HG02798 (cell line): ENCODE results near the gene YJEFN3.

Source experiments
- ATAC-seq: cut with Tn5 transposase; IDR thresholded peaks from one replicate; pipeline ENCODE4 v1.9.1; 2021; ENCODE audit warnings: mild to moderate bottlenecking; ENCODE audit not compliant: unreplicated experiment, poor library complexity

Gene YJEFN3

GRCh38 chr19:19549804-19550464 lies 21.2 kb downstream of the YJEFN3 start:
- no peak for ATAC-seq

DNA sequence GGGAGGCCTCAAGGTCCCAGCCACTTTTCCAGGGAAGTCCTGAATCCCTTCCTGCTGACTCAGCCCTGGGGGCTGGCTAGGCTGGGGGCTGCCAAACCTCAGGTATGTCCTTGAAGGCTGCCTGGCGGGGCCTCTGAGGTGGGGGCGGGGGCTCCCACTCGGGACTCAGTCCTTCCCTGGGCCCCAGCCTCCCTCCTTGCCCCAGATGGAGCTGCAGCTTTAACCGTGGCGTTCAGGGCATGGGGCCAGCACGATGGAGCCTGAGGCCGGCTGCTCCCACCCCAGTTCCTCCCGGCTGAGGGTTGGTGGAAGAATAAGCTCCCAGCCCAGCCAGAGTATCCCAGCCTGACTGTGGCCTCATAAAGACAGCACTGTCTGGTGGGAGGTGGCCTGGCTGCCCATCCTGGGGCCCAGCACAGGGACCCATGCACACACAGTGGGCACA lies 21.8 kb downstream of the YJEFN3 start:
- ATAC-seq: no peak

GRCh38 chr19:19550972-19551852 lies 22.5 kb downstream of the YJEFN3 start:
- ATAC-seq: no peak

DNA sequence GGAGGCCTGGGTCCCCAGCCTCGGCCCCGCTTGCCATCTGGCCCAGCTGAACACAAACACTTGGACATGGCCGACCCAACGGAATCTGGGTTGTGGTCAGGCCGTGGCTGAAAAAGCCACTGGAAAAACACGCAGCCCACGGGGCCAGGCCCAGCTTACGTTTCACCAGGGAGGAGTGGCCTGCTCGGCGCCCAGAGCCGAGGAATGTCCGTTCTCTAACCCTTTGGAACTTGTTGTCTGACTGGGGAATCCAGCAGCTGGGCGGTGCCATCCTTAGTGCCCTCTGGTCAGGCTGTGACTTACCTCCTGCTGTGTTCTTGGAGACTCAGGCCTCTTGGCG lies 23.1 kb downstream of the YJEFN3 start:
- ATAC-seq: no peak

- ATAC-seq: no peak
Measured at GRCh38 chr19:19552798-19553197, 24.1 kb downstream of the YJEFN3 start.

GRCh38 chr19:19553670-19554069 lies 25.0 kb downstream of the YJEFN3 start:
- no peak for ATAC-seq

GRCh38 chr19:19554074-19555023 lies 25.6 kb downstream of the YJEFN3 start:
- no peak for ATAC-seq

DNA sequence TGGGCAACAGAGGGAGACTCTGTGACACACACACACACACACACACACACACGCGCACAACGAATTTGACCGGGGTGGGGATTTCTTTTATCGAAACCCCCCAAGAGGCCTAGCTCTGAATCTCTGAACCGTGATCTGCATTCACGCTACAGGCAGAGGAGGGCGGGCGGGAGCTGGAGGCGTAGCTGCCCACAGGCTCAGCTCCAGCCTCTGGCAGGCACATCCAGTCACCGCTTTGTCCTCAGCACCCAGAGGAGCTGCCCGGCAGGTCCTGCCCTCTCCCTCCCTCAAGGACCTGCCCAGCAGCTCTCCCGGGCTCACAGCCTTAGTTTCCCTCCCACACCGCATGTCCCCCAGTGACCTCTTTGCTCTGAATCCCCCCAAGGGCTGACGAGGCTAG lies 29.3 kb downstream of the YJEFN3 start:
- ATAC-seq: no peak

- ATAC-seq: no peak
Measured at GRCh38 chr19:19558636-19559035, 29.9 kb downstream of the YJEFN3 start.

GRCh38 chr19:19559931-19560330 lies 31.2 kb downstream of the YJEFN3 start:
- ATAC-seq: no peak

DNA sequence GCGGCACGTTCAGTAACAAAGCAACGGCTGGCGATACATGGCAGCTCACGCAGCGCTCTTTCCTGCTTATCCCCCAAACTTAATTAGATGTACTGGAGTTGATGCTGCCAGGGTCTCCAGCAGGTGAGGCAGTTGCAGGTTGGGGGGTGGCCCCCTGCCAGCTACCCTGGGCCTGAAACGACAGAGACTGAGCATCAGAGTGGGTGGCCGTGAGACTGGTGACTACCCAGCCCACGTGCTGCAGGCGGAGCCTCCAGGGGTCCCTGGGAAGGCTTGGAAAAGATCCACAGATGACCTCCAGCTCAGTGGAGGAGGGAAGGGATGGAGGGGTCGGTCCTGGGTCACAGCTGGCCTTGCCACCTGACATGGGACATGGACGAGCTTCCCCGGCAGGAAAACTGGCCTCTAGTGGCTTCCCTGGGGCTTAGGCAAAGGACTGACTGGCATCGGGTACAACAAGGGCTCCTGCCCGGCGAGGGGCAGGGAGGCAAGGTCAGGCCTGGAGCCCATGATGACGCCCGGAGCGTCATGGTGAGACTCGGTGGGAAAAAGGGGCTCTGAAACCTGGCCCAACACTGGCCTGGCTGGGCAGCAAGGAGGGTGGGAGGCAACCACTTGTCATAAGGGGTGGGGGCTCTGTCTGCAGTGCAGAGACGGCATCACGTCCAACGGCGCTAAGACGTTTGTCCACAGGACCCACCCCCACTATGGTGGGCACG lies 33.4 kb downstream of the YJEFN3 start:
- no peak for ATAC-seq

- ATAC-seq: no peak
Measured at GRCh38 chr19:19562665-19563347, 34.1 kb downstream of the YJEFN3 start.

- no peak for ATAC-seq
Measured at GRCh38 chr19:19563348-19563848, 34.7 kb downstream of the YJEFN3 start.

GRCh38 chr19:19566306-19566705 lies 37.6 kb downstream of the YJEFN3 start:
- no peak for ATAC-seq

DNA sequence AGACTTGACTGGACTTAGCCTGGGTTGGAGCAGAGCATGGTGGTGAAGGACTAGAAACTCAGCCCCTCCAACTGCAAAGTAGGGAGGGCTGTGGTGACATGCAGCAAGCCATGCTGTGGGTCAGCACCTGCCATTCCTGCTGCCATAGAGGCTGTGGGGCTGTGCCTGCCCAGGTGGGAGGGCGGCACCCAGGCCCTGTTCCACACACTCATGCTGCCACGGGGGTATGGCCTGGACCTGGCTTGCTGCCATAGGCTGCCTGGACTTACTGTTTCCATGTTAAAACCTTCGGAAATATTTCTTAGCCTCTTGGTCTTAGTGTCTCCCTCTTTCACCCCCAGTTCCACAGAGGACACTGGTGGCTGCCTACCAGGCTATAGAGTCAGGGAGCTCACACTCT lies 38.7 kb downstream of the YJEFN3 start:
- no peak for ATAC-seq

DNA sequence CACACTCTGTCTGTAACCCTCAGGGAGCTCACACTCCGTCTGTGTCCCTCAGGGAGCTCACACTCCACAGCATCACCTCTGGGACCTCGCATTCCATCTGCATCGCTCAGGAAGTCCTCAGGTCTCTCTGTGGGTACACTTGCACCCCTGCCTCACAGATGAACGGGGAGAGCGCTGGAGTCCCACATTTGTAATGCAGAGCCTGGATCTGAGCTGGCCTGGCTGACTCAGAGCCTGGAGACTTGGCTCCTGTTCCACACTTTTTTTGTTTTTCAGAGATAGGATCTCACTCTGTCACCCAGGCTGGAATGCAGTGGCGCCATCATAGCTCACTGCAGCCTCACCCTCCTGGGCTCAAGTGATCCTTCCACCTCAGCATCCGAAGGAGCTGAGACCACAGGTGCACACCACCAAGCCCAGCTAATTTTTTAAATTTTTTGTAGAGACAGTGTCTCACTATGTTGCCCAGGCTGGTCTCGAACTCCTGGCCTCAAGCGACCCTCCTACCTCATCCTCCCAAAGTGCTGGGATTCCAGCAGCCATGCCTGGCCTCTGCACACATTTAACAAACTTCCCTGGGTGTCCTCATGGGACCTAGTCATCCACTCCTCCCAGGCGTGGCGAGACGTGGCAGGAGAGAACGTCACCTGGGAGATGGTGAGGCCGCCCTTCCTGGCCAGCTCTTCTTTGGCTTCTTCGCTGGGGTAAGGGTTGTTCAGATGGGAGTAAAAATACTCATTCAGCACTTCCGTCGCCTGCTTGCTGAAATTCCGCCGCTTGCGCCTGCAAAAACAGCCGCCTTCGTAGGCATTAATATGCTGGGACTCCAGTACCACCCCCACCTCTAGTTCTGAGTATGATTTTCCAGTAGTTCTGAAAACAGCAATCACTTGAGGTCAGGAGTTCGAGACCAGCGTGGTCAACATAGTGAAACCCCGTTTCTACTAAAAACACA lies 40.4 kb downstream of the YJEFN3 start:
- no peak for ATAC-seq

- ATAC-seq: no peak
Measured at GRCh38 chr19:19570571-19570970, 41.9 kb downstream of the YJEFN3 start.

DNA sequence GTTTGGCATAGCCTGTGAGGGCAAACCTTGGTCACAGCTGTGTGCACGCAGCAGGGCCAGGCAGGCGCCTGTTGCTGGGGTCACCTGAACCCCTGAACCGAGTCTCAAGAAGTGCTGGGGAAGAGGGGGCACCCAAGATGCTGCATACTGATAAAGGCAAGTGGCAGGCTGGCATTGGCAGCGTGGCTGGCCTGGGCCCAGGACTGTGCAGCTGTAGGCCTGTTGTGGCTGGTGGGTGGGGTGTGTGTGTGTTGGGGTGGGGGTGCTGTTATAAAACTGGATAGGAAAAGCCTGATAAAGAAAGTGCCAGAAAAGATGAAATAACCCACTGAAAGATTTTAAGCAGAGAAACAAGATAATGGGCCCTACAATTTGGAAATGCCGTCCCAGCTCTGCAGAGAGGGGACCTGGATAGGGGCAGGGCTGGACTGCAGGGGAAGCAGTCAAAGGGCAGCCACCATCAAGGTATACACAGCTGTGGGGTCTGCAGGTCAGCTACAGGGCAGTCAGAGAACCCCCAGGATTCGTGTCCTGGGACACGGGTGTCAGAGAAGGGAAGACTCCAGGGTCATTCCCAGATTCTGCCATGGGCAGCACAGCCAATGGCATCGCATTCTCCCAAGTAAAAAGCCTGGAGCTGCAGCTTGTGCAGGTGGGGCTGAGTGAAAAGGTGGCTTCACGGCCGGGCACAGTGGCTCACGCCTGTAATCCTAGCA lies 42.5 kb downstream of the YJEFN3 start:
- no peak for ATAC-seq
